Stimulated activated CD4-positive, alpha-beta T cell treated with anti-CD3 and anti-CD28 coated beads, TNF-alpha, amount 100 ng/mL, for 4 hours (primary cell): Measurements from ENCODE around the gene DNAJC17.

Source experiments
- DNase-seq, 3 experiments: peaks; one replicate each; pipeline ENCODE4 v3.0.0-alpha.2; 2020; ENCODE audit warnings: low read depth in 3 of 3

DNAJC17 gene

DNA sequence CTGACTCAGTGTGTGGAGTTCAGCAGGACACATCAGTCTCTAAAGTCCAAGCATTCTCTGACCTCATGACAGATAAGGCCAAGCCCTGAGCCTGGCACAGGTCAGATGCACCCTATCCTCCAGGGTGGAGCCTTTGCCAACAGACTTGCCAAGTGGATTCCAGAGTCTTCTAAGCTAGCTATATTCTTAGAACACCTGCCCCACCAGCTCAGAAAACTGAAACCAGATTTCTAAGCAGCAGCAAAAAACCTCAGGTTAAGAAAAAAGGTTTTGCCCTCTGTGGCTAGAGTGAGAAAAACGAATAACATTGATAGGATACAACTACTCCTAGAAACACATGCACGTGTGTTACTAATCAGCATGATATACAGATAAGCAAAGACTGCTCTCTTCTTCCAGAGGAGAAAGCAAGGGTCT, 63.8 kb downstream of the DNAJC17 start:
- no peak for DNase-seq

DNA sequence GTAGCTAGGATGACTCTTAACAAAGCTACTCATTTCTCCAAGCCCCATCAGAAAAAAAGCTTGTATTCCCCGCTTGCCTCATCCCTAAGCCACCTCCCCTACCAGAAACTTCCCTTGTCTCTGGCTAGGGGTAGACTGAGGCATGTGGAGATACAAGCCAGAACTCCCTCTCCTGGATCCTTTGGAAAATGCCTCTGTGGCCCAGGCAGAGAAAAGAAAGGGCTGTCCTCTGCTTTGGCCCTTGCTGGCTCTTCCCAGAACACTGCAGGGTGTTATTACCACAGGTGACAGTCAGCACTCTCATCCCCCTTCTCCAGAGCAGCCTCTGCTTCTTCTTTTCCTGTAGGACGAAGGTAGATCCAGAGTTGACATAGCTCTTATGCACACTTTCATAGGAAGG, 67.4 kb downstream of the DNAJC17 start:
- DNase-seq: no peak

DNA sequence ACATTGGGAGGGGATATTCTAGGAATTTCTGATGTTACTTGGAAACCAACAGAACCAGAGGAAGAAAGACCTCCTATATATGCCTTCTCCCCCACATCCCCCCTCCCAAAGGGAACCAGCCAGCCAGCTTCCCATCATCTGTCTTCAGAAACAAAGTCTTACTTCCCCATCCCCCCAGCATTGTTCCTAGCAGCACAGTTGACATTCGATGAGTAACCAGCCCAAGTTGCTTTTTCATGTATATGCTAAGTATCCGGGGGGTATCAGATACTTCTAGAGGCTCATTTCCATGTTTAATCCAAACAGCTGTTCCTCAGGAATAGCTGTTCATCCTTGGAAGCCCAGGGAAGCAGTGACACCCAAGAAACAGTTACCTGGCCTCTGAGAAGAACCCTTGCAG, 68.2 kb downstream of the DNAJC17 start:
- no peak for DNase-seq

DNA sequence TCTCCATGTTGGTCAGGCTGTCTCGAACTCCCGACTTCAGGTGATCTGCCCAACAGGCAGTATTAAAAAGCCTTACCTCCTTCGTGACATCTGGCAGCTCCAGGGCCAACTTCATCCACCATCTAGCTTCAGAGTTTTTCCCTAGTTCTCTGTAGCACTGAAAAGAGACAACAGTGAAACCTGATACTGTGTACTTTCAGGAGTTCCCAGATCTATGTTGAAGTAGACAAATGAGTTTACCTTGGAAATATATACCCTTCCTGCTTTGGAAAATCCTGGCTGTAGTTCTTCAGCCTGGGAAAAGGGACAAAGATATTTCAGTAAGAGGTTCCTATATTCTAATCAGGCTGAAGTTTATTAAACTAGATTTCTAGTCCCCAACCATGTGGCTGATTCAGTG, 70.2 kb downstream of the DNAJC17 start:
- DNase-seq: no peak

DNA sequence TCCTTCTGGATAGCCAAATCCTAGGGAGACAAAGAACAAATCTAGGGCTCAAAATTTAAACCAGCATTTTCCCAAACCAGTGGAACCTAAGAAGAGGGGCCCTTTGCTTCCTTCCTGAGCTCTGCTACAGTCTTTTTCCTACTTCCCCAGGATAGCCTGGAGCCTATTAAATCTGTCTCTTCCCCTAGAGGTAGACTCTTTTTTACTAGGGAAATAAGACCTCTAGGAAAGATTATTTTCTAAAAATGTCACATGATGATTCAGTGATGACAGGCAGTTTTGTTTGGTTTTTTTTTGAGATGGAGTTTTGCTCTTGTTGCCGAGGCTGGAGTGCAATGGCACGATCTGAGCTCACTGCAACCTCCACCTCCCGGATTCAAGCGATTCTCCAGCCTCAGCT, 70.7 kb downstream of the DNAJC17 start:
- no peak for DNase-seq

DNA sequence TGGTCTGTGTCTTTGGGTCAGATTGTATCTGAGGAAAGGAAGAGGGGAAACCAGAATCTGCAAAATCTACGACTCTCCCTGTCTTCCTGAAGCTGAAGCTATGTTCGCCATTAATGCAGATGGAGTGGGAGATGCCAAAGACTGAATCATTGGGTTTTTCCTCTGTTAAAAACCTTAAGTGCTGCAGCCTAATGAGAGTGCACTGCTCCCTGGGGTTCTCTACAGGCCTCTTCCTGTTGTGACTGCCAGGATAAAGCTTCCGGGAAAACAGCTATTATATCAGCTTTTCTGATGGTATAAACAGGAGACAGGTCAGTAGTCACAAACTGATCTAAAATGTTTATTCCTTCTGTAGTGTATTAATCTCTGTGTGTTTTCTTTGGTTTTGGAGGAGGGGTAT, 76.2 kb downstream of the DNAJC17 start:
- no peak for DNase-seq

DNA sequence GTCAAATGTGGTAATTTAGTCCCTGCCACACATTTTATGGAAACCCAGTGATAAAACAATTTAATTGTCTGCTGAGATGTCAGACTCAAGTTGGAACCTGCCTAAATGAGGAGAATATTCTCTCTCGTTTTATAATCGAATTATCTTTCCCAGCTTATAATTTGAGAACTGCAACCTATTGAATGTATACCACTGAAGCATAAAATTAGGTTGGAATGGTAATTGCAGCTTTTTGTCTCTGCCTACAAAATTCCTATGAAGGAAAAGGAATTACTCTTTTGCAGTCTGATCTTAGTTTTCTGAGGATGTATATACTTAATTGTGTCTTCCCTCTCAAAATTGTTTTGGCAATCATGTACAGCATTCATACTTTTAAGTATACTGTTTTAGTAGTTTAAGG, 83.4 kb downstream of the DNAJC17 start:
- DNase-seq: no peak

DNA sequence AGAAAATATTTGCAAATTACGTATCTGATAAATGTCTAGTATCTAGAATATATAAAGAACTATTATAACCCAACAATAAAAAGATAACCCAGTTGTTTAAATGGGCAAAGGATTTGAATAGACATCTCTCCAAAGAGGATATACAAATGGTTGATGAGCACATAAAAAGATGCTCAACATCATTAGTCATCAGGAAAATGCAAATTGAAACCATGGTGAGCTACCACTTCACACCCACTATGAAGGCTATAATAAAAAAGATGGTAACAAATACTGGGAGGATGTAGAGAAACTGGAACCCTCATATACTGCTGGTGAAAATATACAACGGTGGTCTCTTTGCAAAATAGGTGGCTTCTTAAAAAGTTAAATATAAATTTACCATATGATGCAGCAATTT, 84.3 kb downstream of the DNAJC17 start:
- no peak for DNase-seq

DNA sequence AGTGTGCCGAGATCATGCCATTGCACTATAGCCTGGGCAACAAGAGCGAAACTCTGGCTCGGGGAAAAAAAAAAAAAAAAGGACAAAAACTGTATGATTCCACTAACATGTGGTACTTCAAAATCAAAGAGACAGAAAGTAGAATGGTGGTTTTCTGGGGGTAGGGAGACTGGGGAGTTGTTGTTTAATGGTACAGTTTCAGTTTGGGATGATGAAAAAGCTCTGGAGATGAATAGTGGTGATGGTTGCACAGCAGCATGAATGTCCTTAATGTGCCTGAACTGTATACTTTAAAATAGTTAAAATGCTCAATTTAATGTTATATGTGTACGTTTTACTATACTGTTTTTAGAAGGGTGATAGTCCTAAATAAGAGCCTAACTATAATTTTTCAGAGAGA, 84.9 kb downstream of the DNAJC17 start:
- DNase-seq: no peak

DNA sequence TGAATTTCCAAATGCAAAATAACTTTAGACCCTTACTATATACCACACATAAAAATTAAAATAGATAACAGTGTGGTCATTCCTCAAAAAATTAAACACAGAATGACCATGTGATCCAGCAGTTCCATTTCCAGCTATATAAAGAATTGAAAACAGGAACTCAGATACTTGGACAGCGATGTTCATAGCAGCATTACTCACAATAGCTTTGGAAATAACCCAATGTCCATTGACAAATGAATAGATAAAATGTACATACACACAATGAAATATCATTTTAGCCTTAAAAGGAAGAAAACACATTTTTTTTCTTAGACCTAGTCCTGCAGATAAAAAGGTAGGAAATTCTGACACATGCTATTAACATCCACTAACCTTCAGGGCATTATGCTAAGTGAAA, 85.6 kb downstream of the DNAJC17 start:
- no peak for DNase-seq

DNA sequence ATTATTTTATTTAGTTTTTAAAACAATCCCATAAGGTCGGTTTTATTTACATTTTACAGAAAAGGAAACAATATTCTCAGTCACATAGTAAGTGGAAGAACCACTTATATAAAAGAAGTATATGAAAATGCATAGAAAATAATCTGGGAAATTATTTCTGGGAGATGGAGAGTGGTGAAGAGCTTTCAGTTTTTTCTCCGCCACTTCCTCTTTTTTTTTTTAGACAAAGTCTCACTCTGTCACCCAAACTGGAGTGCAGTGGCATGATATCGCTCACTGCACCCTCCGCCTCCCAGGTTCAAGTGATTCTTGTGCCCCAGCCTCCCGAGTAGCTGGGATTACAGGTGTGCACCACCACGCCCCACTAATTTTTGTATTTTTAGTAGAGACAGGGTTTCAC, 91.1 kb downstream of the DNAJC17 start:
- DNase-seq: no peak
